ENCODE results near the gene KIF5C.

KIF5C gene

GRCh38 chr2:148998165-148998830, 123.3 kb downstream of the KIF5C start:
- no peak for DNase-seq

- no peak for DNase-seq
Measured at GRCh38 chr2:148998831-148999200, 123.8 kb downstream of the KIF5C start.

- no peak for DNase-seq
Measured at GRCh38 chr2:148999451-148999921, 124.5 kb downstream of the KIF5C start.

- no peak for DNase-seq
Measured at GRCh38 chr2:149000158-149000938, 125.3 kb downstream of the KIF5C start.

GRCh38 chr2:149001496-149001895, 126.5 kb downstream of the KIF5C start:
- no peak for DNase-seq

- DNase-seq = no peak
Measured at GRCh38 chr2:149002378-149002890, 127.4 kb downstream of the KIF5C start.

GRCh38 chr2:149002891-149003740, 128.1 kb downstream of the KIF5C start:
- no peak for DNase-seq

- no peak for DNase-seq
Measured at GRCh38 chr2:149004836-149005235, 129.8 kb downstream of the KIF5C start.

- no peak for DNase-seq
Measured at GRCh38 chr2:149005471-149006077, 130.5 kb downstream of the KIF5C start.

GRCh38 chr2:149006883-149007543, 132.0 kb downstream of the KIF5C start:
- no peak for DNase-seq

- DNase-seq = no peak
Measured at GRCh38 chr2:149008381-149008780, 133.4 kb downstream of the KIF5C start.

- DNase-seq = no peak
Measured at GRCh38 chr2:149009576-149010461, 134.8 kb downstream of the KIF5C start.

- DNase-seq = no peak
Measured at GRCh38 chr2:149012545-149012944, 137.5 kb downstream of the KIF5C start.

- DNase-seq = no peak
Measured at GRCh38 chr2:149015501-149015900, 140.5 kb downstream of the KIF5C start.

GRCh38 chr2:149015926-149016563, 141.0 kb downstream of the KIF5C start:
- DNase-seq = no peak

- peak; percentile 6 for DNase-seq
Measured at GRCh38 chr2:149017116-149017985, 142.3 kb downstream of the KIF5C start.

- DNase-seq = no peak
Measured at GRCh38 chr2:149018981-149019380, 144.0 kb downstream of the KIF5C start.

- DNase-seq = no peak
Measured at GRCh38 chr2:149019768-149020167, 144.7 kb downstream of the KIF5C start.

- no peak for DNase-seq
Measured at GRCh38 chr2:149020432-149020851, 145.4 kb downstream of the KIF5C start.
